Upper lobe of right lung (tissue), 1 donor: ENCODE measurements around the gene POC1A. TPM values are rescaled to one million over a fixed set of nuclear protein-coding genes. Genes with fewer than 3 reads are reported as not detected.
A peak's percentile ranks its signal among the peaks of the same experiment; 100 is the strongest.
"Not testable (repeated sequence)": the region's sequence is repeated elsewhere in the genome, so short reads cannot be mapped to it uniquely, and the experiment has no call there.

Experiments
- ATAC-seq: fragments of 200-7000 bp; cut with Tn5 transposase; one replicate; pipeline ENCODE4 v1.9.1; 2020; ENCODE audit warnings: mild to moderate bottlenecking, moderate library complexity
- DNase-seq: peaks from one replicate; pipeline ENCODE4 v3.0.0-alpha.2; 2020
- H3K27ac ChIP-seq: fragments of 200-600 bp; one replicate; pipeline ENCODE4 v1.8.0; 2022
- H3K27me3 ChIP-seq: fragments of 200-600 bp; one replicate; pipeline ENCODE4 v1.8.0; 2022; ENCODE audit warnings: mild to moderate bottlenecking
- H3K36me3 ChIP-seq: fragments of 200-600 bp; one replicate; pipeline ENCODE4 v1.8.0; 2022
- H3K4me1 ChIP-seq: fragments of 200-600 bp; one replicate; pipeline ENCODE4 v1.8.0; 2022
- H3K4me3 ChIP-seq: fragments of 200-600 bp; one replicate; pipeline ENCODE4 v1.8.0; 2022; ENCODE audit warnings: mild to moderate bottlenecking
- H3K9me3 ChIP-seq: fragments of 200-600 bp; one replicate; pipeline ENCODE4 v1.8.0; 2022
- CTCF ChIP-seq: fragments of 200-600 bp; IDR thresholded peaks from one replicate; pipeline ENCODE4 v1.8.0; 2022; ENCODE audit warnings: antibody characterized with exemption
- intact Hi-C: fragments of 100-400 bp; cut with DNase I; formaldehyde crosslinking; loops from one replicate; pipeline ENCODE4 v1.11.0; 2022
- total RNA-seq: library from RNA; stranded (reverse); fragmentation: NEBNext Ultra II Directional; extraction: Animal tissue kit (Norgen Biotek cat#: 25700); gene quantifications from one replicate; pipeline ENCODE4 v1.2.1, GENCODE V29; 2021
- donor health status: DM: no; HTN: yes; CAD: no; lungs with severe emphysema.

Gene POC1A
- total RNA-seq, 1 donor from 2014 or later = 2.5 TPM

GRCh38 chr3:52155912-52156311 is 1.7 kb upstream of the POC1A start:
- no peak overlapping the region for H3K27ac ChIP-seq
- no peaks in the 10 kb centered on the region for H3K27me3 ChIP-seq
- H3K4me1 ChIP-seq = peaks cover 10% of the 10 kb centered on the region
- H3K36me3 ChIP-seq = no peaks in the 10 kb centered on the region
- no peaks in the 10 kb centered on the region for H3K9me3 ChIP-seq
- H3K4me3 ChIP-seq = no peak overlapping the region
- no peak for DNase-seq
- no peak for TF ChIP-seq CTCF
- intact Hi-C loops = no loop called here
- ATAC-seq = no peak

- H3K9me3 ChIP-seq = no peaks in the 10 kb centered on the region
- TF ChIP-seq CTCF = no peak
- peaks cover 10% of the 10 kb centered on the region for H3K4me1 ChIP-seq
- intact Hi-C loops = no loop called here
- H3K27me3 ChIP-seq = no peaks in the 10 kb centered on the region
- no peaks in the 10 kb centered on the region for H3K36me3 ChIP-seq
- ATAC-seq (peak; percentile 2), DNase-seq (no peak)
- H3K4me3 ChIP-seq = peak overlapping the region; percentile 81
- H3K27ac ChIP-seq = peak overlapping the region; percentile 89
Observed at GRCh38 chr3:52153389-52154096, 680 bp downstream of the POC1A start.

- ATAC-seq, H3K27me3 ChIP-seq, DNase-seq, H3K4me3 ChIP-seq, H3K27ac ChIP-seq, H3K9me3 ChIP-seq, intact Hi-C loops, H3K36me3 ChIP-seq, H3K4me1 ChIP-seq: not testable (repeated sequence)
Observed at GRCh38 chr3:52151991-52152390, 2.2 kb downstream of the POC1A start.

- intact Hi-C loops = no loop called here
Observed at GRCh38 chr3:52150860-52151259, 3.4 kb downstream of the POC1A start.

GRCh38 chr3:52150357-52150756 is 3.9 kb downstream of the POC1A start:
- Histone ChIP-seq H3K4me1 (peaks cover 9% of the 10 kb centered on the region), H3K27me3 (no peaks in the 10 kb centered on the region), H3K4me3 (no peak overlapping the region), H3K27ac (no peak overlapping the region), H3K36me3 (no peaks in the 10 kb centered on the region), H3K9me3 (no peaks in the 10 kb centered on the region)
- intact Hi-C loops = no loop called here
- no peak for TF ChIP-seq CTCF
- ATAC-seq (no peak), DNase-seq (no peak)

More at GRCh38 chr3:52150860-52151259, 3.4 kb downstream of the POC1A start:
- Histone ChIP-seq H3K9me3 (no peaks in the 10 kb centered on the region), H3K27me3 (no peaks in the 10 kb centered on the region), H3K4me3 (no peak overlapping the region), H3K36me3 (no peaks in the 10 kb centered on the region), H3K27ac (no peak overlapping the region), H3K4me1 (peaks cover 10% of the 10 kb centered on the region)
- TF ChIP-seq CTCF = no peak
- DNase-seq = no peak
- ATAC-seq = no peak

- intact Hi-C loops = loop anchor here (5.0 to 10.0 kb wide), 2 partner anchors 95 to 147 kb away; partner anchors contain the start of gene DUSP7
- no peak overlapping the region for H3K27ac ChIP-seq
- no peak for ATAC-seq
Observed at GRCh38 chr3:52149726-52150125, 4.5 kb downstream of the POC1A start.

More at GRCh38 chr3:52149726-52150125, 4.5 kb downstream of the POC1A start:
- DNase-seq = no peak
- H3K36me3 ChIP-seq = no peaks in the 10 kb centered on the region
- no peaks in the 10 kb centered on the region for H3K27me3 ChIP-seq
- H3K4me3 ChIP-seq = no peak overlapping the region
- H3K4me1 ChIP-seq = peaks cover 6% of the 10 kb centered on the region
- H3K9me3 ChIP-seq = no peaks in the 10 kb centered on the region
- no peak for TF ChIP-seq CTCF
